DMS114 treated with DMSO at 0.1 percent for 48 hours (cell line): ENCODE measurements around the gene CLN5.
A peak's percentile ranks its signal among the peaks of the same experiment; 100 is the strongest.
"Not testable (repeated sequence)": the region's sequence is repeated elsewhere in the genome, so short reads cannot be mapped to it uniquely, and the experiment has no call there.

Experiments
- DNase-seq: peaks from one replicate; lab custom pipeline; 2025; ENCODE audit not compliant: unreplicated experiment; lab: John Stamatoyannopoulos, UW

Gene CLN5

DNA sequence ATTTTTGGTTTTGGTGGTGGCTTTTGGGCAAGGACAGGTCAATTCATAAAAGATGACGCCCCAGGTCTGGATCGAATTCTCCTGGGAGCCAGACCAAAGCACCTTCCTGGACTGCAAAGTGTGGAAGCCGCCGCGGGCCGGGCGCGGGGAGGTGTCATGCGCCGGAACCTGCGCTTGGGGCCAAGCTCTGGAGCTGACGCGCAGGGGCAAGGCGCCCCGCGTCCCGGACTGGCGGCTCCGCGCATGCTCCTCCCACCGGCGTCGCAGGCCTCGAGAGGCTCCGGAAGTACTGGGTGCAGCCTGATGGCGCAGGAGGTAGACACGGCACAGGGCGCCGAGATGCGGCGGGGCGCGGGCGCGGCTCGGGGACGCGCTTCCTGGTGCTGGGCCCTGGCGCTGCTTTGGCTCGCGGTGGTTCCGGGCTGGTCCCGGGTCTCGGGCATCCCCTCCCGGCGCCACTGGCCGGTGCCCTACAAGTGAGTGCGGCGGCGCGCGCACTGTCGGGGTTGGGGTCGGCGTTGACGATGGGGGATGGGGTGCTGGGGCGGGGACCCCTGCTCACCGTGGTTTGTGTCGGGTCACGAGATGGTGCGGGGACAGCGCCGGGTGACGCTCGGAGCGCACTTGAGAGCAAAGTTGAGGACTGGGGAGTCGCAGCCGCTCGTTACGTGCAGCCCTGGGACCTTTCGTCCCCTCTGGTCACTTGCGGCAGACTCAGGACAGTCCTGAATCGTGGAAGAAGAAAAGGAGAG is at the start of gene CLN5:
Gene CLN5 (plus strand): TSS at position 286 of the 752 bp plus-strand sequence. CDS start 18 bp downstream, at position 304.
- peak; percentile 51 for DNase-seq

- no peak for DNase-seq
These were observed 49.5 kb upstream of the CLN5 start for GRCh38 chr13:76942363-76942762.

- DNase-seq = no peak
These were observed 48.2 kb upstream of the CLN5 start for GRCh38 chr13:76943646-76944045.

DNA sequence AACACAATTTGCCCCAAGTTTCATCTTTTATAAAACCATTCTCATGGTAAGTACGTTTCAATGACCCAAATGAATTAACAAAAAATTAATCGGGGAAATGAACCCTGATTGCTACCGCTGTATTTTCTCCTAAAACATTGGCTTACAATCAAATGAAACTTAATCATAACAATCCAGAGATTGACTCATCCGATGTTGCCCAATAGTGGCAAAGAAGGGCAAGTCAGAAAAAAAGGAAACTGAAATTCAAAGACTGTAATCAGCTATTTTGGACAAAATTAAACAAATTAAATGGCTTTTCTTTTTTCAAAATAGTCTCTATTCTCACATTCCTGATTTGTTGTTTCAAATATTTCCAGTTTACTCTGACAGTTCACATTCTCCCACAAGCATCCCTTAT is 47.4 kb upstream of the CLN5 start:
- DNase-seq = no peak

DNA sequence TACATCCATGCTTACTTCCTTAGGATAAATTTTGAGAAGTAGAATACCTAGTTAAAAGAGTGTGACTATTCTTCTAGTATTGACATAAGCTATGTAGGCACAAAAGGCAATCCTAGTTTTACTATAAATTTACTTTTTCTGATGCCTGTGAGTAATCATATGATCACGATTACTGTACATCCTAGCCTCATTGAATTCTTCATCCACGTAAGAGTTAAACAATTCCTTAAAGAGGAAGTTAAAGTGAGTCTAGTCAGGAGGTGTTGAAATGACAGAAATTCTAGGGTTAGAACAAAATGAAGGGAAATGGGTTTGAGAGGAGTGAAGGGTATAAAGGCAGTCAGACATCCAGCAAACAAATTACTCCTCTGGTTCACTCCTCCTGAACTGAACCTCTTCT is 43.7 kb upstream of the CLN5 start, which contains the start of gene ACOD1:
Gene ACOD1 (plus strand): TSS at position 363 of the 400 bp plus-strand sequence. CDS start 48 bp downstream, outside the sequence.
- DNase-seq = no peak

GRCh38 chr13:76950101-76950500 is 41.8 kb upstream of the CLN5 start:
- no peak for DNase-seq

- DNase-seq = no peak
These were observed 37.9 kb upstream of the CLN5 start for GRCh38 chr13:76953968-76954367.

- no peak for DNase-seq
These were observed 37.3 kb upstream of the CLN5 start for GRCh38 chr13:76954538-76954937.

- DNase-seq = no peak
These were observed 36.7 kb upstream of the CLN5 start for GRCh38 chr13:76955193-76955592.

DNA sequence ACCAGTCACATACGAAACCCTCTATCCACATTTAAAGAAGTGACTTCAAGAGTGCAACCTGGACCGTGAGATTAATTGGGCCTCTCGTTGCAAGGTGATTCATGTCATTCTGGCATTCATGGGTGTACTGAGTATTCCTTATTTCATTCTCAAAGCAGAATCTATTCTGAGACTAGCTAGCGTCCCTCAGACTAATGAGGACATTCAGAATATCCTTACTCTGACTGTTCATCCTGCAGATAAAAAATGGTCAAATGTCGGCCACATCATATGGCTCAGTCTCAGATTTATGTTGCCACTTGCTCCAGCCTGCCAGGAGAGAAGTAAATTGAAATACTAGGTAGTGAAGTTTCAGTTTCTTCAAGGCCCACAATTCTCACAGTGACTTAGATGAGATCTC is 36.2 kb upstream of the CLN5 start:
- no peak for DNase-seq

DNA sequence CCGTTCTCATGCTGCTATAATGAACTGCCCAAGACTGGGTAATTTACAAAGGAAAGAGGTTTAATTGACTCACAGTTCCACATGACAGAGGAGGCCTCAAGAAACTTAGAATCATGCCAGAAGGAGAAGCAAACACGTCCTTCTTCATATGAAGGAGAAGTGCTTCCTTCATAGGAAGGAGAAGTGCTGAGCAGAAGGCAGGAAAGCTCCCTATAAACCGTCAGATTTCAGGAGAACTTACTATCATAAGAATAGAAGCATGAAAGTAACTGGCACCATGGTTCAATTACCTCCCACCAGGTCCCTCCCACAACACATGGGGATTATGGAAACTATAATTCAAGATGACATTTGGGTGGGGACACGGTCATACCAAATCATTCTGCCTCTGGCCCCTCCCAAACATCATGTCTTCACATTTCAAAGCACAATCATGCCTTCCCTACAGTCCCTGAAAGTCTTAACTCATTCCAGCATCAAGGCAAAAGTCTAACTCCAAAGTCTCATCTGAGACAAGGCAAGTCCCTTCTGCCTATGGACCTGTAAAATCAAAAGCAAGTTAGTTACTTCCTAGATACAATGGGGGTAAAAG is 32.9 kb upstream of the CLN5 start:
- no peak for DNase-seq

DNA sequence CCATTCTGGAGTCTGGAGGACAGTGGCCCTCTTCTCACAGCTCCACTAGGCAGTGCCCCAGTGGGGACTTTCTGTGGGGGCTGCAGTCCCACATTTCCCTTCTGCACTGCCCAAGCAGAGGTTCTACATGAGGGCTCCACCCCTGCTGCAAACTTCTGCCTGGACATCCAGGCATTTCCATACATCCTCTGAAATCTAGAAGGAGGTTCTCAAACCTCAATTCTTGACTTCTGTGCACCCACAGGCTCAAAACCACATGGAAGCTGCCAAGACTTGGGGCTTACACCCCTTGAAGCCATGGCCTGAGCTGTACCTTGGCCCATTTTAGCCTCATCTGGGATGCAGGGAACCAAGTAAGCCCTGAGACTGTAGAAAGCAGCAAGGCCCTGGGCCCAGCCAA is 32.1 kb upstream of the CLN5 start:
- not testable (repeated sequence) for DNase-seq

- no peak for DNase-seq
These were observed 26.0 kb upstream of the CLN5 start for GRCh38 chr13:76965759-76966421.

DNA sequence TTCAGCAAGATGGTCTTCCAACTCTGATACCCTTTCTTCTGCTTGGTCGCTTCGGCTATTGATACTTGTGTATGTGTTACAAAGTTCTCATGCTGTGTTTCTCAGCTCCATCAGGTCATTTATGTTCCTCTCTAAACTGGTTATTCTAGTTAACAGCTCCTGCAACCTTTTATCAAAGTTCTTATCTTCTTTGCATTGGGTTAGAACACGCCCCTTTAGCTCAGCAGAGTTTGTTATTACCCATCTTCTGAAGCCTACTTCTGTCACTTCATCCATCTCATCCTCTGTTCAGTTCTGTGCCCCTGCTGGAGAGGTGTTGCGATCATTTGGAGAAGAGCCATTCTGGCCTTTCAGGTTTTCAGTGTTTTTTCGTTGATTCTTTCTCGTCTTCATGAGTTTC is 24.9 kb upstream of the CLN5 start:
- no peak for DNase-seq

- no peak for DNase-seq
These were observed 23.8 kb upstream of the CLN5 start for GRCh38 chr13:76968041-76968440.

GRCh38 chr13:76969488-76970365 is 22.2 kb upstream of the CLN5 start:
- DNase-seq = no peak

DNA sequence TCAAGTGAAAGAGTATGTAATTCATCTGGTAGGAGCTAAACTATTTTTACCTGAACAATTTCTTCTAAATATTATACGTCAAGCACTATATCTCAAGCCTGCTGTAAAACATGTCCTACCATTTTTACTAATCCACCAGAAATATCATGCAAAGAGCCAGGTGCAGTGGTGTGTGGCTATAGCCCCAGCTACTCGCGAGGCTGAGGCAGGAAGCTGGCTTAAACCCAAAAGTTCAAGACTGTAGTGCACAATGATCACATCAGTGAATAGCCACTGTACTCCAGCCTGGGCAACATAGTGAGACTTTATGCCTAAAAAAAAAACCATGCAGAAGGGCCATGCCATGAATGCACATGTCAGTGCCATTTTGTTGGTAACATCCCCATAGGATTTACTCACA is 20.7 kb upstream of the CLN5 start:
- DNase-seq = no peak

DNA sequence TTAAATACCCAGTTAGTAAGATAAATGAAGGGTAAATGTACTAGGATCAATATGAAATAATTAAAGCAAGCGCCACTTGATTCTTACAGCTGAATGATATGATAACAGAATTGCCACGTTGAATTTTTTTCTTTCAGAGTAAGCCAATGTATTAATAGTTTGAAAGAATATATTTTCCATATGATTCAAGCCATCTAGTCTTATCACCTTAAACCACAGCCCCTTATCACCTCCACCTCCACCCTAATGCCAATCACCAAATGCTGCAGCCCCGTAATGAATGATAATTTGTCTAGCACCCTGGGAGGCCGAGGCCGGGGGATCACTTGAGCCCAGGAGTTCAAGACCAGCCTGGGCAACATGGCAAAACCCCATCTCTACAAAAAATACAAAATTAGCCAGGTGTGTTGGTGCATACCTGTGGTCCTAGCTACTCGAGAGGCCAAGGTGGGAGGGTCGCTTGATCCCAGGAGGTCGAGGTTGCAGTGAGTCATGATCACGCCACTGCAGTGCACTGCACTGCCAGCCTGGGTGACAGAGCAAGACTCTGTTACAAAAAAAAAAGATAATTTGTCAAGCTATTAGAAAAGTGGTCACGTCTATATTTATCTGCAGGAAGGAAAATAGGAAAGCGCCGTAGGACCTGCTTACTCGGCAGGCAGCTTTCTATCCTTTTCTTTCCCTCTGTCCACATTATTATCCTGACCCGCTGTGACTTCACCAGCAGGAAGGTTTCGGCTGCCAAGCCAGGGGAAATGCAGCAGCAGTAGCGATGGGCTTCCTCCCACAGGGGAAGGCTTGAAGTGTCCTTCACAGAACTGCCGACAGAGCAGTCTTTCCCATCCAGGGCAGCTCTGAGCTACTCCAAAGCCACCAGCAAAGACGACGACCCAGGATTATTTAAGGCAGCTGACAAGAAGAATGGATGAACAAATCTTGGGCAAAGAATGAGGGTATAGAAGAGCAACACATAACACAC is 19.7 kb upstream of the CLN5 start:
- no peak for DNase-seq

DNA sequence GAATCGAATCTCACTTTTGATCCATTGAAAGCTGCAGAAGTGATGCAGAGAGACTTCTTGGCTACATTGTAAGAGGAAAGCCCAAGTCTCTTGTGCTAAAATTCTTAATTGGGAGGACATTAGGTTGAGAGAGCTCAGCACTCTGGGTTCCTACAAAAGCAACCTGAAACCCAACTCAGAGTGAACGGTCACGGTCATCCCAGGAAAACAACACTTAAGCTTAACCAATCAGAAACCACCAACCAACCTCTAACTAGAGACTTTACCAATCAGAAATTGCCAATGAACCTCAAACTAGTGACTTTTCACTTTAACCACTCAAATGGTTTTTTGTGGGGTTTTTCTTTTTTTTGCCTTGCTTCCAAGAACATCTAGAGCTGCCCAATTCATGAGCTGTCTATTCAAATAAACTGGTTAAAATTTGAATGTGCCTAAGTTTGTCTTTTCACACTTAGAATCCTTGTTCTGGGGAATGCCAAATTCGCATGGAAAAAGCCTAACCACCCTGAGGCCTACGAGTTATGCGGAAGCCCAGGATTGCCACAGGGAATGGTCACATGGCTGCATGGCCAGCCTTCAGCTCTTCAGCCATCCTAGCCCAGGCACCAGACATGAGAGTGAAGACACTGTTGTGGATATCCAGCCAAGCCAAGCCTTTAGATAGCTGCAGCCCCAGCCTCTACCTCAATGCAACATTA is 17.8 kb upstream of the CLN5 start:
- no peak for DNase-seq

GRCh38 chr13:76974618-76974975 is 17.3 kb upstream of the CLN5 start:
- DNase-seq = no peak
